AG09319 (cell line): ENCODE measurements around the gene SLC6A11.

ENCODE experiments used
- DNase-seq: peaks from one replicate; pipeline ENCODE4 v3.0.0-alpha.2; 2010; ENCODE audit warnings: low read depth; ENCODE audit errors: extremely low read depth
- TF ChIP-seq, protein P1 (sequence below): IDR thresholded peaks from 2 replicates; pipeline ENCODE4 v1.5.1; 2011; ENCODE audit warnings: low read depth, mild to moderate bottlenecking, inconsistent platforms, low read length, moderate library complexity

Gene SLC6A11

DNA sequence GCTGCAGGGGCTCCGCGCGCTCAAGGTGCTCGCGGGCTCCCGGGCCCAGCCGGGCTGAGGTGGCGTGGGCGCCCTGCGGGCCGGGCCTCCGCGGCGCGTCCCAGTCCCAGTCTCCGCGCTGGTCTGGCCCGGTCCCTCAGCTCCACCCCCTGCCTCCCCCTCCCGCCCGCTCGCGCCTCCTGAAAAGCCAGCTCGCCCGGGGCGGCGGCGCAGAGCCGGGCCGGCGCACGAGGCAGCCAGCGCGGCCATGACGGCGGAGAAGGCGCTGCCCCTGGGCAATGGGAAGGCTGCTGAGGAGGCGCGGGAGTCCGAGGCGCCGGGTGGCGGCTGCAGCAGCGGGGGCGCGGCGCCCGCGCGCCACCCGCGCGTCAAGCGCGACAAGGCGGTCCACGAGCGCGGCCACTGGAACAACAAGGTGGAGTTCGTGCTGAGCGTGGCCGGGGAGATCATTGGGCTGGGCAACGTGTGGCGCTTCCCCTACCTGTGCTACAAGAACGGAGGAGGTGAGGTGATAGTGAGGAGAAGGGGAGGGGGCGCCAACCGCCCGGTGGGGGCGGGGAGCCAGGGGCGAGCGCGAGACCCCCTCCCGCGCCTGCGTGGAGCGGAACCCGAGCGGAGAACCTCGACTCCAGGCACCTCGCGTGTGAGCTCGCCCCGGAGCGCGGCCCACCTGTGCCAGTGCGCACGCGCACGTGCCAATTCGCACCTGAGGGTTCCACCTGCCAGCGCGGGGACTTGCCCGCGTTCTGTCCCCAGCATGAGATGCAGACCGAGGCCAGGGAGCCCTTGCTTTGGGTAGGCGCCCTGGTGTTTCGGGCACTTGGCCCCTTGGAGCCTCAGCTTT lies at the start of gene SLC6A11:
SLC6A11 (plus strand) TSS at position 210 of the 844 bp plus-strand sequence; CDS start at position 248, 38 bp downstream.
- TF ChIP-seq, protein P1, sequence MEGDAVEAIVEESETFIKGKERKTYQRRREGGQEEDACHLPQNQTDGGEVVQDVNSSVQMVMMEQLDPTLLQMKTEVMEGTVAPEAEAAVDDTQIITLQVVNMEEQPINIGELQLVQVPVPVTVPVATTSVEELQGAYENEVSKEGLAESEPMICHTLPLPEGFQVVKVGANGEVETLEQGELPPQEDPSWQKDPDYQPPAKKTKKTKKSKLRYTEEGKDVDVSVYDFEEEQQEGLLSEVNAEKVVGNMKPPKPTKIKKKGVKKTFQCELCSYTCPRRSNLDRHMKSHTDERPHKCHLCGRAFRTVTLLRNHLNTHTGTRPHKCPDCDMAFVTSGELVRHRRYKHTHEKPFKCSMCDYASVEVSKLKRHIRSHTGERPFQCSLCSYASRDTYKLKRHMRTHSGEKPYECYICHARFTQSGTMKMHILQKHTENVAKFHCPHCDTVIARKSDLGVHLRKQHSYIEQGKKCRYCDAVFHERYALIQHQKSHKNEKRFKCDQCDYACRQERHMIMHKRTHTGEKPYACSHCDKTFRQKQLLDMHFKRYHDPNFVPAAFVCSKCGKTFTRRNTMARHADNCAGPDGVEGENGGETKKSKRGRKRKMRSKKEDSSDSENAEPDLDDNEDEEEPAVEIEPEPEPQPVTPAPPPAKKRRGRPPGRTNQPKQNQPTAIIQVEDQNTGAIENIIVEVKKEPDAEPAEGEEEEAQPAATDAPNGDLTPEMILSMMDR: no peak
- DNase-seq: no peak

DNA sequence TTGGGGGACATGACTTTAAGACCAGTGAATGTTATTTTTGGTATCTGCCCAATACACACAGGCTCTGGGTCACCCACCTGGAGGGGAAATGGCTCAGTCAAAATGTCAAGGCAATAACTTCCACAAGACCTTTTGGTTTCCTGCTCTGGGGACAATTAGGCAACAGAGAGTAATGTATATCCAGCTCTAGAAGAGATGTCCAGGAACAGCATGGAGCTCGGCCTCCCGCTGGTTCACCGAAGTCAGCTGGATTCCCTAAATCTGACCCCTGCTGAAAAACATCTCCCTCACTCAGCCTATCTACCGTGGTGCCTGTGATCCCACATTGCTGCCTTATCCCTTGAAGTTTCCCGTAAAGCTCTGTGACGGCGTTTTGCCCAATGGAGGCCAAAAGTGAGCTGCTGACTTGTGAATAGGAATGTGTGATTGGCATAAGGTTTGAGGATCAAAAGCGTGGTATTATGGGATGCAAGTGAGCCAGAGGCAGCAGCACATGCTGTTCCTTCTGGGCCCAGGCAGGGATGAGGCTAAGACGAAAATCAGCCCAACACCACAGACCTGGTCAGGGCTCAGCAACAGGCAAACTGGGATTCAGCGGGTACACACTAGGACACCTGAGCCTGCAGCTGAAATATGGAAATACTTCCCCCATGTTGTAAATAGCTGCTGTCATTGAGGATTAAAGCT lies 47.2 kb upstream of the SLC6A11 start:
- no peak for DNase-seq
- TF ChIP-seq, protein P1: no peak

DNA sequence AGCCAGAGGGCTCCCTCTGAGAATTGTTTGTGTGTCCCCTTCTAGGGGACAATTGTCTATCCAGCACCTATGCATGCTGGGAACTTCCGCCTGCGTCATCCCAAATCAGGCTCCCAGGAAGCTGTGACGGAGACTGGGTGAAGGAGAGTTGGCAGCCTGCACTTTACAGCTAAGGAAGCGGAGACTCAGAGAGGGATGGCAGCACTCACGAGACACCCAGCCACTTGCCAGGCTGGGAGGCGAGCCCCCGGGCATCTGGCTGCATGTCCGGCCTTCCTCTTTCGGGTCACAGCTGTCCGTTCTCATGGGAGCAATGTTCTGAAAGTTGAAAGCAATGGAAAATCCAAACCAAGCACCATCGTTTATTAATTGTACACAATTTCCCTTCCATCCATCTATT lies 45.5 kb upstream of the SLC6A11 start:
- TF ChIP-seq, protein P1: no peak
- no peak for DNase-seq

DNA sequence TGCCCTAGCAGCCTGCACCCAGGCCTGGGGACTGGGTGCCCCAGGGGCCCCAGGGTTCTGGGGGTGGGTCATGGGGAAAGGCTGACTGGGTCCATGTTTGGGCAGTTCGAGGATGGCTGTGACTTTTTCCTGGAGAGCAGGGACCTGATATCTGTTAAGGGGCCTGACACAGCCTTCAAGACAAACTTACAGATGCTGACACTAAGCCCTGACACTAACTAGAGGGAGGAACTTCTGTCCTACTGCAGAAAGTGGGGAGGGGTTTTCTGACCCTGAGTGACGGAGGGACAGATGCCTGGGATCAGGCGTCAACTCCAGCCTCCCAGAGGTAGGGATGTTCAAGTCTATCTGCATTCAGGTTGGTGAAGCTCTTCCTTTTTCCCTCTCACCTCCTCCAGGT lies 45.0 kb upstream of the SLC6A11 start:
- DNase-seq: no peak
- TF ChIP-seq, protein P1: no peak

DNA sequence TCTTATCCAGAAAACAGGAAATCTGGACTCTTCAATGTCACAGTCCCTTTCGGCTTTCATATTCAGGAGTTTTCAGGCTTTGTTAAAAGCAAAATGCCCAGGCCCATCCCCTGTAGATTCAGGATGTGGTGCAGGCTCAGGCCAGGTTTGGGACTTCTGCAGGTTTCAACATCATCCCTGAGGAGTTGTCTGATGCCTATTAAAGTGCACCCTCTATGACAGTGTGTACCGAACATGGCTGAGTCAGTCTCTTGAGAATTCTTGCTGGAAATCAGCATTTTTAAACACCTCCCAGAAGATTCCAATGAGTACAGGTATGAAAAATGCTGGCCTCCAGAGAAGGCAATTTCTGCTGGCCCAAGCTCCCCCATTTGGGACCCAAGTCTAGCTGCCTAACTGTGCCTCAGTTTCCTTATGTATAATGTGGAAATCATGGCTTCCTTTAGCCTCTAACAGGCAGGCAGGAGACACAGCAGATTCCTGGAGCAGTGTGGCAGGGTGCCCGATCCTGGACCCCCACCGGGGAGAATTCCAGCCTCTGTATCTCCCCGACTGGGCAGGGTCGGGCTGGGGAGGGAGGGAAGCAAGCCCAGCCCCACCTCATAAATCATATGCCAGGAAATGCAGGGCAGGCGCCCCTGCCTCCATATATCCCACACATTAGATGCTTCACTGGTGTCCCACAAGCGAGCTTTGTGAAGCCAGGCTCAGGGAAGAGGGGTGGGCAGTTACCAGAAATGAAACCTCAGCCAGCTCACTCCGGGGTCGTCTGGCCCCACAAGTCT lies 44.4 kb upstream of the SLC6A11 start:
- no peak for DNase-seq
- TF ChIP-seq, protein P1: no peak

DNA sequence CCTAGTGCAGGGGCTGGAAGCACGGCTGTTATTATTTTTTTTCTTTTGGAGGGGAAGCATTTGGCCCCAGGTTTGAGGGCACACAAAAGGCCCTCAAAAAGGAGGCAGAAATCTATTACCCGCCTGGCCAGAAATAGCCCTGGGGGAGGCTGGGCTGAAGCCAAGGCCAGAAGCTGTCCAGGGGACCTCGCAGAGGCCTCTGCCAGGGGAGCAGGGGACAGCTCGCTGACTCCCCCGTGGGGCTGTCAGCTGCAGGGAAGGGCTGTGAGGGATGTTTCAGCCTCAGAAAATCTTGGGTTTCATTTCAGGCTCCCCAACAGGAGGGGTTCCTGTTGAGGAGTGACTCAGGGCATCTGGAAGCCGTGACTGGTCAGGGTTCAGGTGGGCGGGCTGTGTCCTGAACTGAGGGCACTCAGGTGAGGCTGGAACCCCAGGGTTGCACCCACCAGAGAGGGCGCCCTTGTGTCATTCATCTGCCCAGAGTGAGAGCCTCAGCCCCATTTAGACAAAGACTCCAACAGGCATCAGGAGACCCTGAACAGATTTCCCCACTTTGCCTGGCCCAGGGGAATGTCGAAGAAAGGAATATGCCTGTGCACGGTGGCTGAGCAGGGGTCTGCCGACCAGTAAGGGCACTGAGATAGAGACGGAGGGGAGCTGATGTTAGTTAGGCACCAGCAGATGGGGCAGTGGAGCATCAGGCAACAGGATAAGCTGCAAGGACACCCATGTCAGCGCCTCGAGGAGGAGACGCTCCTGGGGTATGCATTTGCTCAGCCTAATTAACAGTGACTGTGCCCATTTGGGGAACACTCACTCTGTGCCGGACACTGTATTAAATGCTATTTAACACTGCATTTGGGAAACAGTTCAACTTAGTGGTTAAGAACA lies 43.5 kb upstream of the SLC6A11 start:
- TF ChIP-seq, protein P1: no peak
- no peak for DNase-seq
